HG03060 (cell line): ENCODE results near the gene KRT79.
"Not testable (repeated sequence)": the region's sequence is repeated elsewhere in the genome, so short reads cannot be mapped to it uniquely, and the experiment has no call there.

ENCODE experiments used
- ATAC-seq: cut with Tn5 transposase; IDR thresholded peaks from one replicate; pipeline ENCODE4 v1.9.1; 2021; ENCODE audit warnings: low read depth, moderate number of reproducible peaks; ENCODE audit not compliant: unreplicated experiment

KRT79 gene

DNA sequence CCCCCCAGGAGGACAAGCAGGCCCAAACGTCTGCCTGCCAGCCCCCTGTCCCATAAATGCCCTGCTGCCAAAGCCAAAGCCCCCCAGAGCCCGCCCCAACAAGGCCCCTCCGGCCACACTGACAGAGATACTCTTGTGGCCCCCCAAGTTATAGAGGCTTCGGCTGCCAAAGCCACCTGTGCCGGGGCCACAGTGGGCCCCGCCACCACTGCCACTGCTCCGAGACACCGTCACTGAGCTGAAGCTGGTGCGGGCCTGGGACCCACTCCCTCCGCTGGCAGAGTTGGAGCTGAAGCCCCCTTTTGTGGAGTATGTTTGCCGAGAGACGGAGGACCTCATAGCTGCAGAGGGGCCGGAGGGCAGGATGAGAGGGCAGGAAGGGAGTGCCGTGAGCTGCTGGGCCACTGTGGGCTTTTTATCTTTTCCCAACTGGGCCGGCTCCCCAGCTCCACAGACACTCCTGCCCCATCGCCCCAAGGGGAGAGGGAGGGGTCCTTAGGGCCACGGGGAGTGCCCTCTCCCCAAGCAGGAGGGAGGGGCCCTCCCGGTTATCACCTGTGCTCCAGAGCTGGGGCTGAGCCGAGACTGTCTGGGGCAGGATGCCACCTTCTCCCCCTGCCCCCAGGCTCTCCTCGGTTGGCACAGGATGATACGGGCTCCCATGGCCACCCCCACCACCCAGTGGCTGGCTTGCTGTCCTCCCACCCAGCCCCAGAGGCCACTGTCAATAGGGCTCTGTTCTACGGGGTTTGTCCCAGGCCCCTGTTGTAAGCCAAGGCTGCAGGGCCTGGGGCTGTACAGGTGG lies at the start of gene KRT79:
Gene KRT79, minus strand, starts transcription at position 390 of the 805 bp plus-strand sequence. Its CDS starts 51 bp downstream, at position 339.
- ATAC-seq: no peak

DNA sequence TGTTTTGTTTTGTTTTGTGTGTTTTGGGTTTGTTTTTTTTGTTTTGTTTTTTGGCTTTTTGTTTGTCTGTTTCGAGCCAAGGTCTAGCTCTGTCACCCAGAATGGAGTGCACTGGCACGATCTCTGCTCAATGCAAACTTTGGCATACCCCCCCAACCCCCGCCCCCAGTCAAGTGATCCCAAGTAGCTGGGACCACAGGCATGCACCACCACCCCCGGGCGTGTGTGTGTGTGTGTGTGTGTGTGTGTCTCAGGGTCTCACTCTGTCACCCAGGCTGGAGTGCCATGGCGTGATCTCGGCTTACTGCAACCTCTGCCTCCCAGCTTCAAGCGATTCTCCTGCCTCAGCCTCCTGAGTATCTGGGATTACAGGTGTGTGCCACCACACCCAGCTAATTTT lies 46.4 kb upstream of the KRT79 start:
- ATAC-seq: not testable (repeated sequence)

DNA sequence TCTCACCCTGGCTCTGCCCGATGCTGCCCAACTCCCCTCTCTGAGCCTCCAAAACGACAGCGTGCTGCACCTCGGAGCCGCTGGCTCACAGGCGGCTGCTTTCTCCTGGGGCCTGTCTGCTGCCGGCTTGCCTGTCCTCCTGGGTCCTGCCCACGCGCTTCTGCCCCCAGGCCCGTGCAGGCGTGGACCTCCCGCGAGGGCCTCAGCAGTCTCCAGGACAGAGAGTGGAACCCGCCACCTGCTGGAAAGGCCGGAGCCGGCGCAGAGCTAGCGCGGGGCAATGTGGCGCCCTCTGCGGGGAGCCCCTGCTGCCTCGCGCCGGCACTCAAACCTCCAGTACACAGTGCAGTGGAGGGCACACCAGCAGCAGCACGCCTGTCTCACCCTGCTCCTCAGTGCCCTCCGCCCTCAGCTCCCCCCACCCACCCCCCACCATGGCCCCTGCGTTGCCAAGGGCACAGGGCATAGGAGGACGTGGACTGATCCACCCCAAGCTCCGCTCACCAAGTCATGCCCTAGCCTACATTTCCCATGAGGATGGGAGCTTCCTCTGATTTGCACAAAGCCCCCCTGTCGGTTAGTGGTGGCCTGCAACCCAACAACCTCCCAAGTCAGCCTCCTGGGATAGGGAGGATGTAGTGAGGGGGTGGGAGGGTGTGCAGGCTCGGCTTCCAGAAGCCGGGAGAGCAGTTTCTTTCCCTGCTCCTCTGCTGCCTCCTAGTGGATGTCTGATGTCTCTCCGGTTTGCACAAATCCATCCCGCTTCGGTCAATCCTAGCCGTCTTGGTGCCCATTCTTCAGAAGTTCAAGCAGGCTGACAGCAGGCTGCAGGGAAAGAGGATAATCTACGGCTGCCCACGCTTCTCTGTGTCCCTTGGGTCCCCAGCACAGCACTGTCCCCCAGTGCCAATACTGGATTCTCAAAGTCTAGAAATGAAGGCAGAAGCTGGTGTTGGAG lies 45.6 kb upstream of the KRT79 start:
- no peak for ATAC-seq

DNA sequence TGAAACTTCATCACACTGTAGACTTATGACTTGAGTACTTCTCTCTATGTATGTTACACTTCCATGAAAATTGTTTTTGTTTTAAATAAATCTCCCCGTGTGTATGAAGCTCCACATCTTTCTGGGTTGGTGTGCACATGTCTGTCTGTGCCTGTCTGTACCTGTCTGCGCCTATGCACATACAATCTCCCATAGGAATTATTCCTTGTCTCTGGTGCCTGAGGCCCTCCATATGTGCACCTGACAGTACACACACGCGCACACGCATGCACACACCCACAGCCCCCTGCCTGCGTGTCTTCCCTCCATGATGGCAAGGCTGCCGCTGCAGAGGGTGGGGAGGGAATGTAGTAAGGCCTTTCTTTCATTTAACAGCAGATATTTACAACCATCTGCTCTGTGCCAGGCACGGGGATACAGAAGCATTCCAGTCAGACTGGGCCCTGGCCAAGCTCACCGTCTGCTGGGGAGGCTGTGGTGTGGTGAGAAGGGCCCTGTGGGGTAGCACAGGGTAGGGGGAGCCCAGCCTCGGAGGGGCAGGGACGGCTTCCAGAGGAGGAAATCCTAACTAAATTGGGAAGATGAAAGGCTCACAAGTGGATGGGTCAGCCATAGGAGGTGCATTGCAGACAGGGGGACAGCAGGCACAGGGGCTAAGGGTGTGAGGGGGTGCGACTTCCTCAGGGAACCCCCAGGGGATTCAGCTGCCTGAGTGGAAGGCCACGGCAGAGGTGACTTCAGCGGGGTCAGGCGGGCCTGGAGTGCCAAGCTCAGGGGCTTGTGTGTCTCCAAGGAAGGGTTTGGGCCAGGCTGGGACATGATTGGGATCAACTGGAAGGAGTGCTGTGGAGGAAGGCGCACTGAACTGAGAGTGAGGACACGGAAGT lies 44.6 kb upstream of the KRT79 start:
- ATAC-seq: no peak

DNA sequence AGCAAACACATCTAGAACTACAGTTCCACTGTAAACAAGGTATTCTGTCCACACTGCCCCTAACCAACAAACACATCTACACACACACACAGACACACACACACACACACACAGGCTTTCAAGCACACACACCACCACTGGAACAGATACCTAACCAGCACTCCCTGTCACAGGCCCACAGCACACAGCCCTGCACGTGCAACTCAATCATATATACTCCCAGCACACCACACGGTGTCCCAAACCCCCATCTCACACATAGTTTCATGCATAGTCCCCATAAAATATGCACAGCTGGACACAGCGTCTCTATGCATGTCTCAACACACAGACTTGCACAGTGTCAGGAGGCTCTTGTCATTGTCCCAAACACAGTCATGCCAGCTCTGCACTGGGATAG lies 43.1 kb upstream of the KRT79 start:
- no peak for ATAC-seq

DNA sequence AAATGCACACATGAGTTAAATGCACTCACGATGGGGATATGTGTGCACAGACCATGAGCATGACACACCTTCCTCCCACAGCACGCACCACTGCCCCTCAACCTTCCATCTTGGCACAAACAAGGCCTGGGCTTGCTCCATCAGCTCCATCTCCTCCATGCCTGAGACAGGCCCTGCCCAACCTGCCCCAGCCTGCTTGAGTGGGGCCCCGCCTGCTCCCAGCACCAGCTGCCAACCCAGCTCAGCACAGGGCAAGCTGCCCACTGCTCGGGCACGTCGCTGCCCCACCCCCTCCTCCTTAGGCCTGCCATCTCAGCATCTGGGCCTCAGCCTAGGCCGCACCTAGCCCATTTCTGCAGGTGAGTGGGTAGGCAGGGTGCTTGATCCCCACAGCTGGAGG lies 42.3 kb upstream of the KRT79 start:
- no peak for ATAC-seq

DNA sequence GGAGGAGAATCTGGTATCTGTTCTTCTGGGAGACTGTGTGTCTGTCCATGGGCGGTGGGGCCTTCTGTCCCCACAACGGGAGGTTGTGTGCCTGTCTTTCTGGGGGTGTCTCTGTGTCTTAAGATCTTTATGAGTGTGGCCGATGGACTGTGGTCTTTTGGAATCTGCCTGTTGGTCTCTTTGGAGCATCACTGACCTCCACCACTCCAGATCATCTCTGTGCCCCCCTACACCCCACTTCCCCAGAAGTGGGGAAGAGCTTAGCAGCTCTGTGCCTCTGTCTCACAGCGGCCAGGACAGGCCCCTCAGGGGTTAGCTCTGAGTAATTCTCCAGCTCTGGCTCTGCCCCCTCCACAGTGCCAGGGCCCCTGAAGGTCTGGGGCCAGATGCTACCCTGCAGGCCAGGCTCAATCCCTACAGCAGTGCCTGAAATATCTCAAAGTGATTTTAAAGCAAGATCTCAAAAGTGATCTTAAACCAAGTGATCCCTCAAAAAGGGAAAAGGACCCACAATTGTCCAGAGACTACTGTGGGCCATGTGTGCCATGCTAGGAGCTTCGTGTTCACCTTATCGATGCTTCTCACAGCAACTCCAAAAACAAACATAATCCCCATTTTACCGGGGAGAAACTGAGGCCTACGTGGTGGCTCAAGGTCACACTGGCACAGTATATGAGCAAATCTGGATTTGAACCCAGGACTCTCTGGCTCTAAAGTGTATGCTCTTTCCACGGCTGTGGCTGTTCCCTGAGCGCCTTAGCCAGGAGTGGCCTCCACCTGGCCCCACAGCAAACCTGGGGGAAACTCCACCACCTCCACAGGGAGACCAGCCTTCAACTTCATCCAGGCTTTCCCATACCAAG lies 40.7 kb upstream of the KRT79 start:
- ATAC-seq: no peak

DNA sequence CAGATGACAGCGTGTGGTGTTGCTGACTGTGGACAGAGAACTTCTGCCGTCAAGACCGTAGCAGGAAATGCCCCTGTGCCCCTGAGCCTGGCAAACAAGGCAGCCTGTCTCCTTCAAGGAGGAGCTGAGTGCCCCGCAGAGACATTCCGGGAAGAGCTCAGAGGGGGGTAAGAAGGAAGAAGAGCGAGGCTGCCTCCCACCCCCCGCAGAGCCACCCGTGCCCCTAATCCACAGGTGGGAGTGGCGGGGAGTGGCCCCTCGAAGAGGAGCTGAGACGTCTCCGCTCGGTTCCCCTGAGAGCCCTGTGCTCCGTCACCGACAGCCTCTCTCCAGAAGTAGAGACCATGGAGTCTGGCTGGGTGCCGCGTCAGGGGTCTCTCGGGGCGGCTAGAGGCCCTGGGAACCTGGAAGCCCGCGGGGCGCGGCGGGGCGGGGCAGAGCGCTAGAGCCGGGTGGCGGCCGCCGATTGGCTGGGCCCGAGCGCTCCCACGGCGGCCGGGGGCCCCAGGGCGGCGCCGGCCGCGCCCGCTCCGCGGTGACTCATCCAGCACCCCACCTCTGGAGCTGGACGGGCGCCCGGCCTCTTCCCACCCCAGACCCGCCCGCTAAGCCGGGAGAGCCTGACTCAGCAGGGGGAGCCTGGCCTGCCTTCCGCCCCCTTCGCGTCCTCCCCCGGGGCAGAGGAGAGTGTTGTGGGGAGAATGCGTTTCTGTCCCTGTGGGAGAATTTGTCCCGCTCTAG lies 39.9 kb upstream of the KRT79 start:
- no peak for ATAC-seq

DNA sequence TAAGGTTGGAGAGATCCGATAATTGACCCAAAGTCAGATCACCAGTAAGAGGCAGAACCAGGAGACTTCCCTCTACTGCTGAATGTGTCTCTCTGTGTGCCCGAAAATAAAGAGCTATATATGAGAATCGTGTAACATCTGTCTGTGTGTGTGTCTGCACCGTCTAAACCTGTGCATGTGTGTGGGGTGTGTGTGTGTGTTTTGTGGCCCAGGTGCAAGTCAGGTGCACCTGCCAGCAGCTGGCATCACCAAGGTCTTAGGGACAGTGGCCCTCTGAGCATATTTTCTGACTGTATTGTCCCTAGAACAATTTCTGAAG lies 39.4 kb upstream of the KRT79 start:
- no peak for ATAC-seq

DNA sequence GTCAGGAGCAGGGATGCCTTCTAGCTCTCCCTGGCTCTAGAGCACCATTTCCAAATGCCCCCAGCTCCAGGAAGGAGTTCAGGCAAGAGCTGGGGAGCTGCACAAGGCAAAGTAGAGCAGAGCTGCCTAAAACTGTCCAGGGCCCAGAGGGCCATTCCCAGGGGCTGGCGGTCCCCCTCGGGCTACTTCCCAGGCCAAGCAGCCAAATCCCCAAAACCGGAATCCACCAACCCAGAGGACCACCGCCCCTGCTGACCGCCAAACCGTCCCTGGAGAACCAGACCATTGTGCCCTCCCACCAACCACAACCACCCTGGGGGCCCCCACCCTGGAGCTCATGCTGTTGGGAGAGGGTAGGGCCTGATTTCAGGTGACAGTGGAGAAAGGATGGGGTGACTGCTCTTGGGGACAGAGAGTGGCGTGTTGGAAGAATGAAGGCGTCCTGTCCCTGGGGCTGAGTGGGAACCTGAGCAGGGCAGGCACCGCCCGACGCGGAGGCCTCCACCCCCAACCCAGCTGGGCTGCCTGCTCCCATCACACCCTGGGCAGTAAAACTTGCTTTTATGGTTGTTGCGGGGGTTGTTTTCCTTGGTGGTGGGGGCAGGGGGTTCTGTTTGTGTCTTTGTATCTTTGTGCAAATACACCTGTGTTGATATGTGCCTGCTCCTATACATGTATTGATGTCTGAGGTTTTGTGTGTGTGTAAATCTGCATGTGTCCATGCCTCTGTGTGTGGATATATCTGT lies 38.7 kb upstream of the KRT79 start:
- ATAC-seq: no peak

DNA sequence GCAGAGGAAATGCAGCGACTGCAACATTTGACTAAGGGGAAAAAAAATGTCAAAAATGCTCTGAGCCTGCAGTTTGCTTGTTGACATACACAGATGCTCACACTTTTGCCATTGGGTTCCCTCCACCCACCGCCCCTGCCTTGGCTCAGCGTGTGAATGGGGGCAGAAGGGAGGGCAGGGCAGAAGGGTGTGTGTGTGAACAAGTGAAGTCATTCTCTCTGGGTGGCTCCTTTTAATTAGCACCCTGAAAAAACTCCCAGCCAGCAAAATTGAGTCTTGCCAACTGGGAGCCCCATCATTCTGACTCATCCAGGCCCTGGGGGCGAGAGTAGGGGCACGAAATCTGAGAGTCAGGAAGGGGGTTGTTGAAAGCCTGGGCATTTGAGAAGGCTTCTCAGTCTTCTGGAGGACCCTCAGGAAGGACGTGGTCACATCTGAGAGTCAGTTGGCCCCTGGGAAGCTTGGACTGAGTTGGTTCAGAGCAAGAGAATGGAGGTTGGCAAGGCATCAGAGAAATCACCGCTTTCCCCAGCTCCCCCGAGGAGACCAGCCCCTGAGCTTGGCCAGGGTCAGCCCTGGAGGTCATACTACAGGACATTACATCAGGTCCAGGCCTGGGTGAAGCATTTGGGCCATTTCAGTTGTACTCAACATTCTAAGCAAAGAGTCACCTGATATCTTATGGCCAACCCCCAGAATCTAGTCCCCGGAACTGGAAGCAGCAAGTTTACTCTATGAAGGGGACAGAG lies 37.4 kb upstream of the KRT79 start:
- no peak for ATAC-seq

DNA sequence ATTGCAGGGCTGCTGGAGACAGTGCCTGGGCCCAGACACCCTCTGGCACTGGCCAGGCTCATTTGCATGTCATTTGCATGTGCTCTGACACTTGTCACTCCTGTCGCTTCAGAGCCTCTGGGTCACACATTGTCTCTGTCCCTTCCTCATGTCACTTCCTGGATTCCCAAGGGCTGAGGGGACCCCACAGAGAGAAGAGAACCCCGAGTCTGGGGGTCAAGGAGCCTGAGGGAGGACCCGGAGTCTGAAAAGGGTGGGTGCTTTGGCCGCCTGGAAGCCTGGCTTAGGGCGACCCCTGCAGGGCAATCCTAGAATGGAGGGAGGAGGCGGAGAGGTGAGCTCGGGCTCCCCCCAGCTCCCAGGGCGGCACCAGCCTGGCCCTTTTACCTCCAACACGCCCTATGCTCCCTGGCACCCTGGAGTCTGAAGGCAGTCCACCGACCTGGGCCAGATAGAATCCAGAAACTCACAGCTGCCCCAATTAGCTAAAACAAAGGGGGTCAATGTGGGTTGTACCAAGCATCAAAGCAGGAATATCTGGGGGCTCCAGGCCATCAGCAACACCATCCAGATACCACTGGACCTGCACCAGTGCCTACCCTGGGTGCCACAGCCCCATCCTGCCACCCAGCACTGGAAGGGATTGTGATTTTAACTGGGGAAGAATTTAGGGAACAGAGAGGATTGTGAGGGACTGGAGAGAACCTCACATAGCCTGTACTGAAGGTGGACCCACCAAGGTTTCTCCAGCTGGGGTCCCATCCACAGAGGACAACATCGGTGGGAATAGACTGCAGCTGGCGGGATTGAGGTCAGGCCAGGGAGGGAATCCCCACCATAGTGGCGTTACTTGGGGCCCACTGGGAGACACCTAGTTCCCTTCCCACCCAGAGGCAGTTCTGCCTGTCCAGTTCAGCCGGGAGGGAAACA lies 36.5 kb upstream of the KRT79 start:
- no peak for ATAC-seq

DNA sequence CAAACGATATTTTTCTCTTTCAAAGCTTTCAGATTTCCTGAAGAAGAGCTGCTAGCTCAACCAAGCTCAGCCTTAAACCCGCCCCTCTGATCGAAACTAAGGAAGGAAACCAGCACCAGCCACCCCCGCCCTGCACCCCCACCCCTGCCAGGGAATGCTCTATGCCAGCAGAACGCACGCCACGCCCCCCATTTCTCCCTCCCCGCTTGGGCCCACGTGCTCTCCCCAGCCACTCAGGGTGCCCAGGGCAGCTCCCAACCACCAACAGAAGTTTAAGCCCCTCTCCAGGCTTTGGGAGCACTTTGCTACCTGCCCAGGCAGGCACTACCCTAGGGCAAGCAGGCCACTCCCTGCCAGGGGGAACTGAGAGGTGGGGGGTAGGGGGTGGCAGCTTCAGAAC lies 33.5 kb upstream of the KRT79 start:
- no peak for ATAC-seq

DNA sequence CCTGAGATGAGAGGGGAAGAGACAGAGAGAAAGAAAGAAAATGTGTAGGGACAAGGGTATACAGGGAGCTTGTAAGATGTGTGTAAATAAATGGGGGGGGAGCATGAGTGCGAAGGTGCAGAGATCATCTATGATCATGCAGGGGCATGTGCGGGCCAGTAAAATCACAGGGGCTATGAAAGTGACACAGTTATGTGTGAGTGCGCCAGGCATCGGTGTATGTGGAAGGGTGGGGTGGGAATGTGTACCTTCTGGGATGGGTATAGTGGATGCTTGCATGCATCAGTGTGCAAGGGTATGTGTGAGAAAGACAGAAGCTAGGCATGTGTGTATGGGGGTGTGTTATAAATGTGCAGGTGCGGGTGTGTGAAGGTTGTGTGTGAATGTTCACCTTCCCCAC lies 33.0 kb upstream of the KRT79 start:
- no peak for ATAC-seq

DNA sequence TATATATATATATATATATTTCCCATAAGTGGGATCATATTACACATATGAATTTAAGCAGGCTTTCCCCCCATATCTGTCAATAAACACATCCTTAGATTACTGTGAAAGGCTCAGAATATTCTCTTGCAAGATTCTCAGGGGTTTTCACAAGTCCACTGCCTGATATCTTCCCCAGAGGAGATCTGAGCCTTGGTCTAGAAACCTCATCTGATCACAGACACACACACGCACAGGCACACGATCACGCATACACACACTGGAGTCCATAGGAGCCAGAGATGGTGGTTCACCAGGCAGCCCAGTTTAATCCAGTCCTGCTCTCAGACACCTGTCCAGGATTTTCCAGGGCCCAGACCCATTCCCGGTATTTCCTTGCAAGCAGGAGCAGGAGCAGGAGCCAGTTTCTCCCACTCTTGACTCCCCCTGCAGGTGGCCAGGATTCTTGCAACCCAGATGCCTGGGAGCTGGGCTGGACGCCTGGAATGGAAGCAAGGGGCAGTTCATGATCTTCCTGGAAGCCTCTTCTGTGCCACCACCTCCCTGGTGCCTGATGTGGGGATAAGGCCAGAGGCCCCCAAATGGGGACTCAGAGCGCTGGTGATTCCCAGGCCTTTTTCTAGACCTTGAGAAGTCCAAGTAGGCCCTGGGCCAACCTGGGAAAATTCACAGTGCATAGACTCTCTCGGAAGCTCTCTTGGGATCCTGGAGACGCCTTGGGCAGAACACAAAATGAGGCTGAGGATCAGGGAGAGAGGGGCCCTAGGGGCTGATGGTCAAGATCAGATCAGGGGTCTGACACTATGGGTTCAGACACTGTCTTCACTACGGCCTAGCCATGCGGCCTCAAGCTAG lies 31.2 kb upstream of the KRT79 start:
- no peak for ATAC-seq

DNA sequence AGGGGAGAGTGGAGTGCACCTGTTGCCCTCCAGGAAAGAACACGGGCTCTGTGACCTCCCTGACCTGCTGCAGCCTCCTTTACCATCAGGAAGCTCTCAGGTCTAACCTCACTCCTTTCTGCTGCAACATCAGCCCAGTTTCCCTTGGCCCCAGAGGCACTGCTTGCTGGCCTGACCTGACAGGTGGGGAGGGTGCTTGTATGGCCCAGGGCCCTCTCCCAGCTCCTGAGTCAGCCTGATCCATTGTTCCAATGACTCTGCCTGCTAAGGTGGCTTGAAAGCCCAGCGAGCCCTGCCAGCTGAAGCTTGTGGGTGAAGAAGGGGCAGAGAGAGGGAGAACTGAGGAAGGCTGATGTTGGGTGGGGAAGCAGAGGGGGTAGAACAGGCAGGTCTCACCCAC lies 27.9 kb upstream of the KRT79 start:
- no peak for ATAC-seq
